GM12873 (cell line): ENCODE measurements around the gene CHEK1.

ENCODE experiments used
- TF ChIP-seq, protein P1 (sequence below): IDR thresholded peaks from 2 replicates; pipeline ENCODE4 v1.5.1; 2012; ENCODE audit warnings: low read depth, mild to moderate bottlenecking, moderate library complexity, low read length, control low read depth; ENCODE audit not compliant: insufficient read depth; ENCODE audit errors: missing control alignments

Gene CHEK1

DNA sequence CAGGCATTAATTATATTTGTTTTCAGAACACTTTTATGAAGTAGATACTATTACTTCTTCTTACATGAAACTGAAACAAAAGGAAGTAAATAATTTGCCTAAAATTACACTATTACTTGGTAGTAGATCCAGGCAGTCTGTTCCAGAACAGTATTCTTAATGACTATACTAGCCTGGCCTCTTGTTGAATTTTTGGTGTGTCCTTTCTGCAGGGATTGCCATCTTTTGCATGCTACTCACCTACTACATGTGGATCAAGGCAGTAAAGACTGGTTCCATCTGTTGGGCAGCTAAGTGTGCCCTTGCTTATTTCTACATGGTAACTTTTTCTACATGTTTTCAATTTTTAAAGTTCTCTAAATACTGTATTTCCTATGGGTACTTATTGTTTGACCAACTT, 19.5 kb upstream of the CHEK1 start:
- TF ChIP-seq, protein P1, sequence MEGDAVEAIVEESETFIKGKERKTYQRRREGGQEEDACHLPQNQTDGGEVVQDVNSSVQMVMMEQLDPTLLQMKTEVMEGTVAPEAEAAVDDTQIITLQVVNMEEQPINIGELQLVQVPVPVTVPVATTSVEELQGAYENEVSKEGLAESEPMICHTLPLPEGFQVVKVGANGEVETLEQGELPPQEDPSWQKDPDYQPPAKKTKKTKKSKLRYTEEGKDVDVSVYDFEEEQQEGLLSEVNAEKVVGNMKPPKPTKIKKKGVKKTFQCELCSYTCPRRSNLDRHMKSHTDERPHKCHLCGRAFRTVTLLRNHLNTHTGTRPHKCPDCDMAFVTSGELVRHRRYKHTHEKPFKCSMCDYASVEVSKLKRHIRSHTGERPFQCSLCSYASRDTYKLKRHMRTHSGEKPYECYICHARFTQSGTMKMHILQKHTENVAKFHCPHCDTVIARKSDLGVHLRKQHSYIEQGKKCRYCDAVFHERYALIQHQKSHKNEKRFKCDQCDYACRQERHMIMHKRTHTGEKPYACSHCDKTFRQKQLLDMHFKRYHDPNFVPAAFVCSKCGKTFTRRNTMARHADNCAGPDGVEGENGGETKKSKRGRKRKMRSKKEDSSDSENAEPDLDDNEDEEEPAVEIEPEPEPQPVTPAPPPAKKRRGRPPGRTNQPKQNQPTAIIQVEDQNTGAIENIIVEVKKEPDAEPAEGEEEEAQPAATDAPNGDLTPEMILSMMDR = no peak

DNA sequence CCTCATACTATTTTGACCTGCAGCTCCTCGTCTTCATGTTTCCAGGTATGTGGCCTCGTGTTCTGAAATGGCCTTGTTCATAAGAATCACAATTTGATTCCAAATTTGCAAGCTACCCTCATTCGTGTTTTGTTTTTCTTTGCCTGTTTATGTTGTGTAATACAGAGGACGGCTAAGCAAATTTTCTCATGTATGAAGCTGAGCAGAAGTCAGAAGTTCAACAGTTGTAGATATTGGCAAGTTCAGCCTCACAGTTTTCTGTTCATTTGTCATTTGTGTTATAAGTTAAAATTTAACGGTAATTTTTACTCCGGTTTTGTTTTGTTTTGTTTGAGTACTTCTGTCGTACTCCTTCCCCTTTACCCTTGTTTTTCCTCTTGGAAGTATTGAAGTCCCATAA, 15.4 kb upstream of the CHEK1 start:
- TF ChIP-seq, protein P1 = no peak

DNA sequence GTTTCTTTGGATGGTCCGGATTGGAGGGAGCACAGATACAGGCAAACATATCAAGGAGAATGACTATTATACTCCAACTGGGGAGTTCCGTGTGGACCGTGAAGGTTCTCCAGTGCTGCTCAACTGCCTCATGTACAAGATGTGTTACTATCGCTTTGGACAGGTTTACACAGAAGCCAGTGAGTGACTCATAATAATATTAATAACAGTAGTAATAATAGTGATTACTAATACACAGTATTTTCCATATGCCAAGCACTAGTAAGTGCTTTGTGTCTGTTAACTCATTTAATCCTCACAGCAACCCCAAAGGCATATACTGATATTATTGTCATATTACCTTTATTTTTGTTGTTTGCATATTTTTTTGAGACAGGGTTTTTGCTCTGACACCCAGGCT, 6.6 kb upstream of the CHEK1 start:
- TF ChIP-seq, protein P1 = no peak

DNA sequence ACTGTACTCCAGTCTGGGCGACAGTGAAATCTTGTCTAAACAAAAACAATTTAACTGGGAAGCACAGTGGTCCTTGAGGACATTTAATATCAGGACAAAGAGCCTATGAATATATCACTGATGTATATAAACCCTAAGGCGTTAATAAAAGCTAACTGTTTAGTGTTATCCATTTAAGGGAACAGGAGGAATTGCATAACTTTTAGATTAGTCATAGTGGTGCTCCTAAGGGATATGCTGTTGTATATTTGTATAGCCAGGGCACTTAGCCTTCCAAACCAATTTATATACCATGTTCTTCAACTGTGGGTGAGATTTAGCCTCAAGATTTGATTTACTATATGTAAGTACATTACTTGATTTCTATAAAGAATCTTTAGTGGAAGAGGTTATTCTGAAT, 3.0 kb upstream of the CHEK1 start:
- TF ChIP-seq, protein P1 = no peak

DNA sequence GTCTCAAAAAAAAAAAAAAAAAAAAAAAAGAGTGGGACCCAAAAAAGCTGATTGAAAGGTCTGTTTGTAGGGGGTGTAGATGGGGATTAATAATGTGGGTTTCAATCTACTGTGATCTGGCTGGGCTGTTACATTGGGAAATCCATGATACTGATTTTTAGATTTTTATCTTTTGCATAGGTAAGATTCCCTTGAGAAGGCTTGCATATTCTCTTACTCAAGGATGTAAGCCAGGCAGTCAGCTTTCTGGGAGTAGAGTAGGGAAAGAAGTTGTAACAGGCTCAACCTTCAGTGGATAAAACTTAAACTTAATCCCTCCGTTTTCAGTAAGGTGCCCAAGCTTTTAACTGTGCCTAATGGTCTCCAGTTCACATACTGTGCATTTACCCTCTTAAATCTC, 1.9 kb upstream of the CHEK1 start:
- TF ChIP-seq, protein P1 = no peak

DNA sequence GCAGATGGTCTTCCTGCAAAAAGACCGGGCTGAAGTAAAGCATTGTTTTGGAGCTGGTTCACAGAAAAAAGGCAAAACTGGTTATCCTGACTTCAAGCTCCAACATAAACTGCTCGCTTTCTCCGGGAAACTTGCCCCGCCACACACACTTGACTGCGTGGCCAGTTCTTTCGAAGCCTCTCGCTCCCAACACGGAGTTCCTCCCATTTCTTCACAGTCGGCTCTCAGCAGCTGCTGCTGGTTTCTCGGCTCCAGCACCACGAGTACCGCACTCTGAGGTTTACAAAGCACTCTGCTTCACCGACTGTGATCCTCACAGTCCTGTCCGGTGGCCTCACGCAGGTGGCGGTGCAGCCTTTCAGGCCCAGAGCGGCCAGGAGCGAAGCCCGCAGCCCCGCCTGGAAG, 264 bp downstream of the CHEK1 start:
- TF ChIP-seq, protein P1 = no peak

DNA sequence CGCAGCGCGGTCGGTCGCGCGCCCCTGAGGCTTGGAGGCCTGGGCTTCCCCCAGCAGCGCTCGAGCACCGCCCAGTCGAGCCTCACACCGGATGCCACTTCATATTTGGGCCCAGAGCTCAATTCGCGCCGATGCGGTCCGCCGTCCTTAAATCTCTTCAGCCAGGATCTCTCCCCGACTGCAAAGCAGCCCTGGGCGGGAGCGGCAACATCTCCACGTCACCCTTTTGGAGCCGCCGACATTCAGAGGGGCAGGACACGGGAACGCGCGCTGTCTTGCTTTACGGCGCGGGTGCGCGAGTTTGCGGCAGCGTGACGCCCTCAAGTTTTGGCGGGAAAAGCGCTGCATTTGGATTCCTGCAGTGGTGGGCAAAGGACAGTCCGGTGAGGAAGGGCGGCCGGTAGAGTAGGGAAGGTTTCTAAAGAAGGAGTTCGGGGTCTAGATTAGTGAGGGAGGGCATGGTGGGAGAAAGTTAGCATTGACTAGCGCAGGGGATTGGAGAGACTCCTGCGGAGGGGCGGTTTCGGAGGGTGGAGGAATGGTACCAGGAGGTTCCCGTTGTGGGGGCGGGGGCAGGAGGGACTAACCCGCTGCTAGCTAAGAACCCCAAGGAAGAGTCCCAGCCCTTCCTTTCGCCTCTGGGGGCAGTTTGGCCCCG, 796 bp downstream of the CHEK1 start:
- TF ChIP-seq, protein P1 = no peak
